ENCODE measurements around the gene CHAC2. TPM values are rescaled to one million over a fixed set of nuclear protein-coding genes. Genes with fewer than 3 reads are reported as not detected.

Gene CHAC2
- total and polyA plus RNA-seq, 2 of the 13 experiments (the other 11 are each of a cell fraction or from before 2014, with no cell fraction given) = 1.7 to 10.7 TPM

- TF ChIP-seq, protein P1, sequence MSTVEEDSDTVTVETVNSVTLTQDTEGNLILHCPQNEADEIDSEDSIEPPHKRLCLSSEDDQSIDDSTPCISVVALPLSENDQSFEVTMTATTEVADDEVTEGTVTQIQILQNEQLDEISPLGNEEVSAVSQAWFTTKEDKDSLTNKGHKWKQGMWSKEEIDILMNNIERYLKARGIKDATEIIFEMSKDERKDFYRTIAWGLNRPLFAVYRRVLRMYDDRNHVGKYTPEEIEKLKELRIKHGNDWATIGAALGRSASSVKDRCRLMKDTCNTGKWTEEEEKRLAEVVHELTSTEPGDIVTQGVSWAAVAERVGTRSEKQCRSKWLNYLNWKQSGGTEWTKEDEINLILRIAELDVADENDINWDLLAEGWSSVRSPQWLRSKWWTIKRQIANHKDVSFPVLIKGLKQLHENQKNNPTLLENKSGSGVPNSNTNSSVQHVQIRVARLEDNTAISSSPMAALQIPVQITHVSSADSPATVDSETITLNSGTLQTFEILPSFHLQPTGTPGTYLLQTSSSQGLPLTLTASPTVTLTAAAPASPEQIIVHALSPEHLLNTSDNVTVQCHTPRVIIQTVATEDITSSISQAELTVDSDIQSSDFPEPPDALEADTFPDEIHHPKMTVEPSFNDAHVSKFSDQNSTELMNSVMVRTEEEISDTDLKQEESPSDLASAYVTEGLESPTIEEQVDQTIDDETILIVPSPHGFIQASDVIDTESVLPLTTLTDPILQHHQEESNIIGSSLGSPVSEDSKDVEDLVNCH (CRISPR knock-in tag; IDR thresholded peaks at IDR 0.05) = no peak
- TF ChIP-seq TBL1XR1 (IDR thresholded peaks at IDR 0.05; ENCODE audit: borderline replicate concordance, low read length, partially characterized antibody) = no peak
- TF ChIP-seq, protein P2, sequence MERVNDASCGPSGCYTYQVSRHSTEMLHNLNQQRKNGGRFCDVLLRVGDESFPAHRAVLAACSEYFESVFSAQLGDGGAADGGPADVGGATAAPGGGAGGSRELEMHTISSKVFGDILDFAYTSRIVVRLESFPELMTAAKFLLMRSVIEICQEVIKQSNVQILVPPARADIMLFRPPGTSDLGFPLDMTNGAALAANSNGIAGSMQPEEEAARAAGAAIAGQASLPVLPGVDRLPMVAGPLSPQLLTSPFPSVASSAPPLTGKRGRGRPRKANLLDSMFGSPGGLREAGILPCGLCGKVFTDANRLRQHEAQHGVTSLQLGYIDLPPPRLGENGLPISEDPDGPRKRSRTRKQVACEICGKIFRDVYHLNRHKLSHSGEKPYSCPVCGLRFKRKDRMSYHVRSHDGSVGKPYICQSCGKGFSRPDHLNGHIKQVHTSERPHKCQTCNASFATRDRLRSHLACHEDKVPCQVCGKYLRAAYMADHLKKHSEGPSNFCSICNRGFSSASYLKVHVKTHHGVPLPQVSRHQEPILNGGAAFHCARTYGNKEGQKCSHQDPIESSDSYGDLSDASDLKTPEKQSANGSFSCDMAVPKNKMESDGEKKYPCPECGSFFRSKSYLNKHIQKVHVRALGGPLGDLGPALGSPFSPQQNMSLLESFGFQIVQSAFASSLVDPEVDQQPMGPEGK (CRISPR knock-in tag; IDR thresholded peaks at IDR 0.05) = no peak
- TF ChIP-seq HNRNPH1 (optimal IDR thresholded peaks at IDR 0.05; ENCODE audit: low read depth, low read length) = no peak
- peak; percentile 56 to 60; a peak in 2 of 4 replicates for TF ChIP-seq HMGXB4 (CRISPR knock-in tag; IDR thresholded peaks at IDR 0.05; ENCODE audit: borderline replicate concordance in 1 of 2, low read depth in 1 of 2)
- TF ChIP-seq, protein P3, sequence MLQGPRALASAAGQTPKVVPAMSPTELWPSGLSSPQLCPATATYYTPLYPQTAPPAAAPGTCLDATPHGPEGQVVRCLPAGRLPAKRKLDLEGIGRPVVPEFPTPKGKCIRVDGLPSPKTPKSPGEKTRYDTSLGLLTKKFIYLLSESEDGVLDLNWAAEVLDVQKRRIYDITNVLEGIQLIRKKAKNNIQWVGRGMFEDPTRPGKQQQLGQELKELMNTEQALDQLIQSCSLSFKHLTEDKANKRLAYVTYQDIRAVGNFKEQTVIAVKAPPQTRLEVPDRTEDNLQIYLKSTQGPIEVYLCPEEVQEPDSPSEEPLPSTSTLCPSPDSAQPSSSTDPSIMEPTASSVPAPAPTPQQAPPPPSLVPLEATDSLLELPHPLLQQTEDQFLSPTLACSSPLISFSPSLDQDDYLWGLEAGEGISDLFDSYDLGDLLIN (CRISPR knock-in tag; IDR thresholded peaks at IDR 0.05; ENCODE audit: borderline replicate concordance) = no peak
- TF ChIP-seq KMT2A (CRISPR knock-in tag; IDR thresholded peaks at IDR 0.05) = peak; percentile 94
- TF ChIP-seq NR2F6 (IDR thresholded peaks at IDR 0.05) = peak; percentile 55; the same call in 1 of the 2 replicates
- peak; percentile 33; the same call in 1 of the 2 replicates for TF ChIP-seq NR2F6 (CRISPR knock-in tag; IDR thresholded peaks at IDR 0.05)
- no peak for TF ChIP-seq HINFP (CRISPR knock-in tag; IDR thresholded peaks at IDR 0.05; ENCODE audit: low read depth)
- TF ChIP-seq, protein P4, sequence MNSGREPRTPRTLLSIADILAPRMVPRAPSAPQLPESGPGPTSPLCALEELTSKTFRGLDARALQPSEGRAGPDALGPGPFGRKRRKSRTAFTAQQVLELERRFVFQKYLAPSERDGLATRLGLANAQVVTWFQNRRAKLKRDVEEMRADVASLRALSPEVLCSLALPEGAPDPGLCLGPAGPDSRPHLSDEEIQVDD (CRISPR knock-in tag; IDR thresholded peaks at IDR 0.05; ENCODE audit: borderline replicate concordance) = no peak
- TF ChIP-seq SMARCC2 (IDR thresholded peaks at IDR 0.05) = 0 out of 2 replicates have a peak, but pooled peaks have one; percentile 41
- TF ChIP-seq AFF4 (CRISPR knock-in tag; IDR thresholded peaks at IDR 0.05) = no peak
- no peak for TF ChIP-seq ZNF672 (CRISPR knock-in tag; IDR thresholded peaks at IDR 0.05)
Measured at GRCh38 chr2:53767405-53768241, at the start of gene CHAC2 (continued).
